ENCODE data around the gene FAM107B.
A peak's percentile ranks its signal among the peaks of the same experiment; 100 is the strongest.
"Not testable (repeated sequence)": the region's sequence is repeated elsewhere in the genome, so short reads cannot be mapped to it uniquely, and the experiment has no call there.

The FAM107B gene

GRCh38 chr10:14661818-14662217 lies 112.9 kb downstream of the FAM107B start:
- Histone ChIP-seq H3K4me1 (ENCODE audit: control insufficient read depth, insufficient read depth, low read length) (peaks cover 7% of the 10 kb centered on the region; the same call in 1 of the 2 replicates), H3K9ac (ENCODE audit: low read depth, low read length) (no peak overlapping the region), H3K27ac (ENCODE audit: low read depth, low read length) (no peak overlapping the region)

GRCh38 chr10:14660831-14661230 lies 113.9 kb downstream of the FAM107B start:
- H3K27me3 ChIP-seq (ENCODE audit: control insufficient read depth, insufficient read depth, low read length) = no peaks in the 10 kb centered on the region
- no peak overlapping the region for H3K27ac ChIP-seq (ENCODE audit: low read depth, low read length)
- H3K9ac ChIP-seq (ENCODE audit: low read depth, low read length) = no peak overlapping the region
- no peak overlapping the region for H3K4me3 ChIP-seq (ENCODE audit: low read depth, low read length)
- no peaks in the 10 kb centered on the region for H3K36me3 ChIP-seq (ENCODE audit: control insufficient read depth, insufficient read depth, low read length)
- H3K9me3 ChIP-seq (ENCODE audit: control insufficient read depth, insufficient read depth, low read length) = no peaks in the 10 kb centered on the region
- H3K4me1 ChIP-seq (ENCODE audit: control insufficient read depth, insufficient read depth, low read length) = peaks cover 7% of the 10 kb centered on the region; the same call in 1 of the 2 replicates

More at GRCh38 chr10:14661818-14662217, 112.9 kb downstream of the FAM107B start:
- Histone ChIP-seq H3K27me3 (ENCODE audit: control insufficient read depth, insufficient read depth, low read length) (no peaks in the 10 kb centered on the region), H3K36me3 (ENCODE audit: control insufficient read depth, insufficient read depth, low read length) (no peaks in the 10 kb centered on the region), H3K4me3 (ENCODE audit: low read depth, low read length) (no peak overlapping the region), H3K9me3 (ENCODE audit: control insufficient read depth, insufficient read depth, low read length) (no peaks in the 10 kb centered on the region)

- Histone ChIP-seq H3K9me3 (ENCODE audit: control insufficient read depth, insufficient read depth, low read length) (no peaks in the 10 kb centered on the region), H3K27ac (ENCODE audit: low read depth, low read length) (no peak overlapping the region), H3K36me3 (ENCODE audit: control insufficient read depth, insufficient read depth, low read length) (no peaks in the 10 kb centered on the region), H3K4me1 (ENCODE audit: control insufficient read depth, insufficient read depth, low read length) (peaks cover 11% of the 10 kb centered on the region), H3K27me3 (ENCODE audit: control insufficient read depth, insufficient read depth, low read length) (no peaks in the 10 kb centered on the region), H3K4me3 (ENCODE audit: low read depth, low read length) (no peak overlapping the region), H3K9ac (ENCODE audit: low read depth, low read length) (no peak overlapping the region)
Observed at GRCh38 chr10:14659626-14660196, 115.0 kb downstream of the FAM107B start.

GRCh38 chr10:14659137-14659536 lies 115.6 kb downstream of the FAM107B start:
- not testable (repeated sequence) for H3K9ac ChIP-seq (ENCODE audit: low read depth, low read length); H3K36me3 ChIP-seq (ENCODE audit: control insufficient read depth, insufficient read depth, low read length); H3K9me3 ChIP-seq (ENCODE audit: control insufficient read depth, insufficient read depth, low read length); H3K27ac ChIP-seq (ENCODE audit: low read depth, low read length); H3K27me3 ChIP-seq (ENCODE audit: control insufficient read depth, insufficient read depth, low read length); H3K4me3 ChIP-seq (ENCODE audit: low read depth, low read length)
- peaks cover 12% of the 10 kb centered on the region for H3K4me1 ChIP-seq (ENCODE audit: control insufficient read depth, insufficient read depth, low read length)

GRCh38 chr10:14658331-14659127 lies 116.2 kb downstream of the FAM107B start:
- no peak overlapping the region for H3K9ac ChIP-seq (ENCODE audit: low read depth, low read length)
- H3K4me3 ChIP-seq (ENCODE audit: low read depth, low read length) = no peak overlapping the region
- H3K36me3 ChIP-seq (ENCODE audit: control insufficient read depth, insufficient read depth, low read length) = no peaks in the 10 kb centered on the region
- H3K4me1 ChIP-seq (ENCODE audit: control insufficient read depth, insufficient read depth, low read length) = peaks cover 19% of the 10 kb centered on the region
- H3K27ac ChIP-seq (ENCODE audit: low read depth, low read length) = peak overlapping the region; percentile 70
- H3K9me3 ChIP-seq (ENCODE audit: control insufficient read depth, insufficient read depth, low read length) = no peaks in the 10 kb centered on the region
- H3K27me3 ChIP-seq (ENCODE audit: control insufficient read depth, insufficient read depth, low read length) = no peaks in the 10 kb centered on the region

- H3K36me3 ChIP-seq (ENCODE audit: control insufficient read depth, insufficient read depth, low read length) = no peaks in the 10 kb centered on the region
- no peak overlapping the region for H3K4me3 ChIP-seq (ENCODE audit: low read depth, low read length)
- H3K27ac ChIP-seq (ENCODE audit: low read depth, low read length) = no peak overlapping the region
- H3K27me3 ChIP-seq (ENCODE audit: control insufficient read depth, insufficient read depth, low read length) = no peaks in the 10 kb centered on the region
- no peak overlapping the region for H3K9ac ChIP-seq (ENCODE audit: low read depth, low read length)
- no peaks in the 10 kb centered on the region for H3K9me3 ChIP-seq (ENCODE audit: control insufficient read depth, insufficient read depth, low read length)
- peaks cover 29% of the 10 kb centered on the region for H3K4me1 ChIP-seq (ENCODE audit: control insufficient read depth, insufficient read depth, low read length)
Observed at GRCh38 chr10:14656052-14656730, 118.5 kb downstream of the FAM107B start.

GRCh38 chr10:14654821-14655382 lies 119.8 kb downstream of the FAM107B start:
- H3K27ac ChIP-seq (ENCODE audit: low read depth, low read length) = no peak overlapping the region
- H3K4me1 ChIP-seq (ENCODE audit: control insufficient read depth, insufficient read depth, low read length) = peaks cover 29% of the 10 kb centered on the region
- H3K9me3 ChIP-seq (ENCODE audit: control insufficient read depth, insufficient read depth, low read length) = no peaks in the 10 kb centered on the region
- no peak overlapping the region for H3K9ac ChIP-seq (ENCODE audit: low read depth, low read length)
- H3K36me3 ChIP-seq (ENCODE audit: control insufficient read depth, insufficient read depth, low read length) = no peaks in the 10 kb centered on the region
- H3K4me3 ChIP-seq (ENCODE audit: low read depth, low read length) = no peak overlapping the region
- no peaks in the 10 kb centered on the region for H3K27me3 ChIP-seq (ENCODE audit: control insufficient read depth, insufficient read depth, low read length)

- no peaks in the 10 kb centered on the region for H3K36me3 ChIP-seq (ENCODE audit: control insufficient read depth, insufficient read depth, low read length)
- no peak overlapping the region for H3K4me3 ChIP-seq (ENCODE audit: low read depth, low read length)
- no peak overlapping the region for H3K9ac ChIP-seq (ENCODE audit: low read depth, low read length)
- peak overlapping the region; percentile 81 for H3K27ac ChIP-seq (ENCODE audit: low read depth, low read length)
- H3K27me3 ChIP-seq (ENCODE audit: control insufficient read depth, insufficient read depth, low read length) = no peaks in the 10 kb centered on the region
- peaks cover 37% of the 10 kb centered on the region for H3K4me1 ChIP-seq (ENCODE audit: control insufficient read depth, insufficient read depth, low read length)
- H3K9me3 ChIP-seq (ENCODE audit: control insufficient read depth, insufficient read depth, low read length) = no peaks in the 10 kb centered on the region
Observed at GRCh38 chr10:14653271-14654161, 121.2 kb downstream of the FAM107B start.

- Histone ChIP-seq H3K27ac (ENCODE audit: low read depth, low read length) (peak overlapping the region; percentile 81), H3K9me3 (ENCODE audit: control insufficient read depth, insufficient read depth, low read length) (no peaks in the 10 kb centered on the region), H3K27me3 (ENCODE audit: control insufficient read depth, insufficient read depth, low read length) (no peaks in the 10 kb centered on the region), H3K9ac (ENCODE audit: low read depth, low read length) (no peak overlapping the region), H3K4me3 (ENCODE audit: low read depth, low read length) (no peak overlapping the region), H3K36me3 (ENCODE audit: control insufficient read depth, insufficient read depth, low read length) (no peaks in the 10 kb centered on the region), H3K4me1 (ENCODE audit: control insufficient read depth, insufficient read depth, low read length) (peaks cover 36% of the 10 kb centered on the region)
Observed at GRCh38 chr10:14652816-14653215, 121.9 kb downstream of the FAM107B start.

- Histone ChIP-seq H3K9ac (ENCODE audit: low read depth, low read length) (no peak overlapping the region), H3K36me3 (ENCODE audit: control insufficient read depth, insufficient read depth, low read length) (no peaks in the 10 kb centered on the region), H3K27ac (ENCODE audit: low read depth, low read length) (no peak overlapping the region), H3K9me3 (ENCODE audit: control insufficient read depth, insufficient read depth, low read length) (no peaks in the 10 kb centered on the region), H3K27me3 (ENCODE audit: control insufficient read depth, insufficient read depth, low read length) (no peaks in the 10 kb centered on the region), H3K4me3 (ENCODE audit: low read depth, low read length) (no peak overlapping the region), H3K4me1 (ENCODE audit: control insufficient read depth, insufficient read depth, low read length) (peaks cover 36% of the 10 kb centered on the region)
Observed at GRCh38 chr10:14652067-14652466, 122.6 kb downstream of the FAM107B start.
